NCI-H510A (cell line): Measurements from ENCODE around the gene DRD2.

Experiments
- DNase-seq: peaks from one replicate; lab custom pipeline; 2025; lab: John Stamatoyannopoulos, UW

Gene DRD2

DNA sequence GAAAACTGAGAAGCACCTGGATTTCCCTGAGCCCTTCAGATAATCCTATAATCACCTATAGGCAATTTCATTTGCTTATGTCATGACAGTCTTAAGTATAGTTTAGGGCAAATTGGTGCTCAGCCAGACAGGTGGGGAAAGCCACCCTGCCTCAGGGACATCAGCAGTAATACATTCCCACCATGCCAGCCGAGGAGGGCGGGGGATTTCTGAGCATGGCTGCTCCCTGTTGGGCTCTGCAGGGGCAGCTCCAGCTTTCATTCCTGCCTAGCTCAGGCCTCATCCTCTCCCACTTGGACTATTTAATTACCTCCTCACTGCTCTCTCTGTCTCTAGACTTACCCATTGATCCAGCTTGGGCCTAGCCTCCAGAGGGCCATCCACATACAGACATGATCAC lies 9.0 kb upstream of the DRD2 start:
- no peak for DNase-seq

GRCh38 chr11:113481672-113482071 lies 6.5 kb upstream of the DRD2 start:
- DNase-seq: no peak

DNA sequence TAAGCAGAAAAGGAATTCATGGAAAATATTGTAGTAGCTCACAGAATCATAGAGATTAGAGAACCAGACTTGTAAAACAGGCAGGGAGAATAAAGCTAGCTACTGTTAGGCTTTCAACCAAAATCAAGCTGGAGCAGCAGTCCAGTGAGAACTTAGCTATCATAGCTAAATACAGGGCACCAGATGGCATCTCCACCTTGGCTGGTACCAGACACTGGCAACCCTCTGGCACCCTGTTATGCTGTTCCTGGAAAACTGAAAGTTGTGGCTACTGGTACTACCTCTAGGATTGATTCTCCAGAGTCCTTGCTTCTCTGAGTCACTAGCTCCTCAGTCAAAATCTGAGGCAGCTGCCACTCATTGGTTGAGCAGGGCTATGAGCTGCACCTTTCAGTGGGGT lies 6.0 kb upstream of the DRD2 start:
- DNase-seq: no peak

DNA sequence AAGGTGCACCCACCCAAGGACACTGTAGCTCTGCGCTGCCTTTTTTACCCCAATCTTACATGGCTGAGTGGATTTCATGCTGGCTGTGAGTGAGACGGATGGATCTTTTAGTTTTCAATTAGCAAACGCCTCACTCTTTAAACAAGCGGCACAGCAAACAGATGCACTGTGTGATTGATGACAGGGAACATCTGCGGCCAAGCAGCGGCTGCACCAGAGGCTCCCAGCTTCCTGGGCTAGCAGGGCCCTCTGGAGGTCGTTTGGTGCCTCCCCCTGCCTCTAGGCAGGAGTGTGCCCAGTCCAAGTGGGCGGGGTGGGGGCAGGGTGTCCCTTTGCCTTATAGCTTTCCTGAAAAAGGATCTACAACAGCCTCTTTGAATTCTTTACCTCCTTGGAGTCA lies 2.1 kb upstream of the DRD2 start:
- DNase-seq: peak; percentile 60

- no peak for DNase-seq
Measured at GRCh38 chr11:113476553-113476952, 1.4 kb upstream of the DRD2 start.

- no peak for DNase-seq
Measured at GRCh38 chr11:113474362-113475159, 637 bp downstream of the DRD2 start.

- no peak for DNase-seq
Measured at GRCh38 chr11:113473983-113474361, 1.2 kb downstream of the DRD2 start.

DNA sequence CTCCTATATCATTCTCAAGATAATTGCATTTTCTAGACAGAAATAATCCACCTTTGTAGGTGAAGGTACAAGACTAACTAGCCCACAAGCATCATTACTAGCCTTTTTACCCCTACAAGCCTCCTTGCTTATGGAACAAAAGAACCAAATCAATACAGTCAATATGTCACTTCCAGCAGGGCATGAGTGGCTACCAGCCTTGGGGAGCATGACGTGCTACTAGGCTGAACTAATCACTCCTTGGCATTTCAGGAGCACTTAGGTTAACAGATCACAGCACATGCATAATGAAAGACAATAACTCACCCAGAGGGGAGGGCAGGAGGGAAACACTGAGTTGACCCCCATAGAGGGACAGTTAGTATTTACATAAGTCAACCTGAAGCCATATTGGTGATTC lies 2.7 kb downstream of the DRD2 start:
- no peak for DNase-seq

DNA sequence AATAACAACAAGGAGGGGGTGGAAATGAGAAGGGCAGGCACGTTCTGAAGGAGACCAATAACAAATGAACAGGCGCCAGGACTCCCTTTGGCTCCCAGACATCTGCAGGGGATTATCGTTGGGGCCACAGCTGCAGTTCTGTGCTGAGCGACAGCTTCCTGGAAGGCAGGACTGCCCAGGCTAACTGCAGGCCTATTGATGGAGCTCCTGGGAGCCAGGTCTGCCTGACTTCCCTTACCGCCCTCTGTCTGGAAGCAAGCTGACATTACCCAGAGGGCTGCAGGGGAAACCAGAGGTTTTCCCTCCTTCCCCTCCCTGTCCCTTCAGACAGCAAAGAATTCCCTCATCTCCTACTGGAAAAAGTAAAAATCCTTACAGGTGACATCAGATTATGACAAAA lies 5.0 kb downstream of the DRD2 start:
- DNase-seq: no peak

GRCh38 chr11:113468726-113469345 lies 6.4 kb downstream of the DRD2 start:
- DNase-seq: no peak

DNA sequence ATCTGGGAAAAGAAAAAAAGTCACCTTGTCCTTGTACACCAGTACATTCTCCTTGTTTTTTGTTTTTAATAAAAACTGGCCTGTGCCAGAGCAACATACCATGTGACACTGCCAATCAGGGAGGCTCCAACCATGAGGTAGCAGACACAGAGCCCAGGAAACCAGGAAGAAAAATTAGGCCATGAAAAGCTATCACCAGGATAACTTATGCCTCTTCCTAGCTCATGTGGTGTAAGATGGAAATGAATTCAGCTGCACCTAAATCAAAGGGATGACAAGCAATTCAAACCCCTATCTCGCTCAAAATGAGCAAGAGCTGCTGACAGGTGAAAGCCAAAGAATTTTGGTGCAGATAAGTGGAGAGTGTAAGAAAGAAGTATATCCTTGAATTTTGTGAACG lies 7.7 kb downstream of the DRD2 start:
- no peak for DNase-seq

DNA sequence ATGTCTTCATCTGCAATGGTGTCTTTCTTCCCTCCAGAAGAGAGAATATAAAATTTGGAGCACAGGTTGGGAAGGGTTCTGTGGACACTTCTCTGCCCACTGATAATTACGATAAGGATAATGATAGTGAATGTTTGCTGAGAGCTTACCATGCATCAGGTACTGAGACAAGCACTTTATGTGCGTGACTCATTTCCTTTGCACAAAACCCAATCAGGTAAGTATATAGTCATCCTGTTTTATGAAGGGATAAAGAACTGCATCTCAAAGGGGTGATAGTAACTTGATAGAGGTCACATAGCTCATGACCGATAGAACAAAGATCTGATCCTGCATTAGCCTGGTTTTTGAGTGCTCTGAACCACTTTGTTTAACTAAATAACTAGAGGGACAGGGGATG lies 9.4 kb downstream of the DRD2 start:
- no peak for DNase-seq

DNA sequence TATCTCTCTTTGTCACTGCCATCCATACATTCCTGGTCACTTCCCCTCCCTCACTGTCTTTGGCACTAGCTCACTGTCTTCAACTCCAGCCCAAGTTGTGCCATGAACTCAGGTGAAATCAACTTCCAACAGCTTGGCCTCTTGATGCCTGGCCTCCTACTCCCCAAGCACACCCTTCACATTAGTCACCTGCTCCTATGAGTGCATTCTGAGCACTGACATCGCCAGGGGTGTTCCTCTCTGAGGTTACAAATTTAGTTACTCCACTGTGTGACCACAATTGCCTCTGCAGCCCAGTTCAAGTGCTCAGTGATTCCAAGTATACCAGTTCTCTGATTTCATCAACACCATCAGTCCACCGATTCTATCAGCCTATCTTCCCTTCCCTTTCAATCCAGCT lies 10.8 kb downstream of the DRD2 start:
- DNase-seq: no peak

DNA sequence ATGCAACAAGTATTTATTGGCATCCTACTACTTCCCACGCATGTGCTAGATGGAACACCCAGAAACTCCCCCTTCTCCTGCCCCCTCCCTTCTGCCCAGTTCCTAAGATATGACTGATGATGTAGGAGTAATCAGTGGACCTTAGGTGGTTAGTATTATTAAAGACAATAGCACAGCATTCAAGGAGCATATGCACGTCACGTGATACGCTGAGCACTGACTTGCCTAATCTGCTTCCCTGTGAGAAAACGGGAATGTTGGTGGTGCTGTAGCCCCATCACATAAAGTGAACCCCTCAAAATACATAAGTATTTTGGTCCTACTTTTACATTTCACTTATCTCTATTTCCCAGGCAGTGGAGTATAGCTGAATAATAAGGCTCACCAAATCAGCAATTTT lies 12.4 kb downstream of the DRD2 start:
- no peak for DNase-seq

DNA sequence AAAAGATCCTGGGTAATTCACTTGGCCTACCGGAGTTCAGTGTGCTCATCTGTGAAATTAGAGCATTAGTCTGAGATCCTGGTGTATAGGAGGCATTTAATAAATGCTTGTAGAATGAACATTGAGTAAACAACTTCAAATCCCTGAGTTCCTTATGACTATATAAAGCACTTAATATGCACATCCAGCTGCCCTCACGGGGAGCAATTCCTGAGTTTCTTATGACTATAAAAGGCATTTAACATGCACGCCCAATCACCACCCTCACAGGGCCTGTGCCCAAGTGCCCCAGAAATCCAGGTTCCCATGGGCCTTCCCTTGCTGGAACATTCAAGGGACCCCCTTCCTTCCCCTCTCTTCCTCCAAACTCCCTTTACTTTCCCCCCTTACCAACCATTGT lies 13.6 kb downstream of the DRD2 start:
- DNase-seq: no peak

GRCh38 chr11:113460469-113460868 lies 14.7 kb downstream of the DRD2 start:
- no peak for DNase-seq

DNA sequence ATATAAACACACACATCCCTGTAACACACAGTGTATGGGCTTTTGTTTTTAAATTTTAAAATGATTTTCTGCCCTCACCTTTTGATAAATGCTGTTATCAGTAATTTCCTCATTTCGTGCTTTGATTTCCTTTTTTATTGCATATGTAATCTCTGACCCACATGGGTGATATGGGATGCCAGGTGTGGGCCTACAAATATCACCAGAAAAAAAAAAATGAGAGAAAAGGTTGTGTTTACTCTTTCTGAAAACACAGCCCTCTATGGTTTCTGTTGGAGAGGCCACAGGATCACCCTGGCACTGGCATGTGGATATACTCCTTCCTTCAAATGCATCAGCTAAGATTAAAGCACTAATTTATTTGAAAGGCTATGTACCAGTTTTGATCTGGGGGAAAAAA lies 17.0 kb downstream of the DRD2 start:
- DNase-seq: no peak

GRCh38 chr11:113457784-113458183 lies 17.4 kb downstream of the DRD2 start:
- DNase-seq: no peak

- DNase-seq: no peak
Measured at GRCh38 chr11:113454455-113454854, 20.7 kb downstream of the DRD2 start.

DNA sequence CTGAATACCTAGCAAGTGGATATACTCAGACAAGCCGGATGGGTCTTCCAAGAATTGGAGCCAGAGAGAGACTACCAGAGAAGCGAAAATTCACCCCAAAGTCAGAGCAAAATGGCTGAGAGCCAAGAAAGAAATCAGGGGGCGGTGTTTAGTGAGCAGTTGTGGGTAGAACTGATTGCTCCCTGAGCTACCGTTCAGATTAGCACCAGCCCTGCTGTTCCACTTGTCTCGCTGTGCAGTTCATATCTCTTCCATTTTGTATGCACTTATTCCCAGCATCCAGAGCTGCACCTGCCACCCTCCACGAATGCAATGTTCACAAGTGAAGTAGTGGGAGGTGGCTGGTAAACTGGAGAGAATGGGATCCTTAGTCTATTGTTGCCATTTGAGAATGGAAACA lies 25.5 kb downstream of the DRD2 start:
- no peak for DNase-seq

DNA sequence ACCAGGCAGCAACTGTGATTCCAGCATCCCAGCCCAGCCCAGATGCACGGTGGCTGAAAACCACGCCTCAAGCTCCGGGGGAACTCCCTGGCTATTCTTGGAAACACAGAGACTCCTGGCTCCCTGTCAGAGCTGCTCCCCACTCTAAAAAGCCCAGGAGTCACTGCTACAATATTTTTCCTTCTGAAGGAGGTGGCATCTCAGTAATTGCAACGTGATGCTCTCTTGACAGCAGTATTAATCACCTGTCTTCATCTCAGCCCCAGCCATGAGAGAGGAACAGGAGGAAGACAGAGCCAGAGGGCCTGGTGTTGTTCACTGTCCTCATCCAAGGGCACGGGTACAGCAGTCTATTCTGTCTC lies 26.9 kb downstream of the DRD2 start:
- DNase-seq: no peak

GRCh38 chr11:113447621-113448315 lies 27.4 kb downstream of the DRD2 start:
- DNase-seq: no peak

- no peak for DNase-seq
Measured at GRCh38 chr11:113446938-113447337, 28.3 kb downstream of the DRD2 start.

- no peak for DNase-seq
Measured at GRCh38 chr11:113446112-113446511, 29.1 kb downstream of the DRD2 start.
